Caki2 (cell line): ENCODE data around the gene UXS1. TPM values are rescaled to one million over a fixed set of nuclear protein-coding genes. Genes with fewer than 3 reads are reported as not detected.

Experiments used
- DNase-seq: peaks from one replicate; pipeline ENCODE4 v3.0.0-alpha.2; 2015; ENCODE audit warnings: low read depth
- in situ Hi-C: cut with HindIII; loops from 2 replicates; pipeline ENCODE4 v1.10.0; 2016; ENCODE audit warnings: low sequenced_read_pairs, low pct_unique_long_range_greater_than_20kb, mixed read lengths
- total RNA-seq: library from RNA; depleted of rRNA; stranded (reverse); fragments of >200 nt; shearing (Covaris generic); gene quantifications from 2 replicates; pipeline ENCODE4 v1.2.3, GENCODE V29; 2014; ENCODE audit warnings: low replicate concordance

The UXS1 gene
- total RNA-seq, 1 experiment from 2014 or later: 197 TPM

DNA sequence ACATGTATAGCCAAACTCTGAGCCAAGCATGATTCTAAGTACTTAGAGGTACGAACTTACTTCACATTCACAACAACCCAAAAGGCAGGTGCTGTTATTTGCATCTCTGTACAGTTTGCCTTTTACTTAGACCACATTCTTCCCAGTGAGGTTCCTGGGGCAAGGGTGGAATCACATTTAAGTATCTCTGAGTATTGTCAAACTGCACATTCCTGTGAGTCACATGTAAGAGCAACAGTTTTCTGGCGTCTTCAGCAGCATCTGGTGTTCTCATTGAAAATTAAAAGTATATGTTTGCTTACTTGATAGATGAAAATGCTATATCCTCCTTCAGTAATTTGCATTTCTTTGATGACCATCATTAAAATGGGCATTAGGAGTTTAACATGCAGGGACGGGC is 119.1 kb downstream of the UXS1 start:
- in situ Hi-C loops: no loop called here
- DNase-seq: no peak

DNA sequence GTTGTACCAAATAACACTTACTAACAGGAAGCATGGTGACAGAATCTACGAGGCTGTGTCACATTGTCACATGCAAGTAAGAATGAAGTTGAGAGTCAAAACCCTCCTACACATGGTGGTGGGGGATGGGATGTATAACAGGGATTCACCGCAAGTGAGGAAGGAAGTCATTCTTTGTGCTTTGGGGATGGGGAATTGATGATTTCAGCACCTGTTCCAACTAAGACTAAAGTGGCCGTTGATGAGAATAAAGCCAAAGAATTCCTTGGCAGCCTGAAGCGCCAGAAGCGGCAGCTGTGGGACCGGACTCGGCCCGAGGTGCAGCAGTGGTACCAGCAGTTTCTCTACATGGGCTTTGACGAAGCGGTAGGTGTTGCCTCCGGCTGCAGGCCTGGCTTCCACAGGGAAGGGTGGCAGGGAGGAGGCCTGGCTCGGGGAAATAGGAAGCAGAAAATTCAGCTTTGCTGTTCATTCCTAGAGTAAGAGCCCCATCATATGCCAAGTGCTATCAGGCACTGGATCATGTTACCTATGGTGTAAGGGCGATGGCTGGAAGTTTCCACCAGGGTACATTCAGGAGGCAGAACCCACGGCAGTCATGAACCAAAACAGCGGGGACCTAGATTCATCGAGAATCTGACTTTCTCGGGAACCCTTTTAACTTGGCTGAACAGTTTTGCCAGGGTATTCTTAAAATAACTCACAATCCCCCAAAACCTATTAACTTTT is 120.3 kb downstream of the UXS1 start:
- in situ Hi-C loops: no loop called here
- no peak for DNase-seq

DNA sequence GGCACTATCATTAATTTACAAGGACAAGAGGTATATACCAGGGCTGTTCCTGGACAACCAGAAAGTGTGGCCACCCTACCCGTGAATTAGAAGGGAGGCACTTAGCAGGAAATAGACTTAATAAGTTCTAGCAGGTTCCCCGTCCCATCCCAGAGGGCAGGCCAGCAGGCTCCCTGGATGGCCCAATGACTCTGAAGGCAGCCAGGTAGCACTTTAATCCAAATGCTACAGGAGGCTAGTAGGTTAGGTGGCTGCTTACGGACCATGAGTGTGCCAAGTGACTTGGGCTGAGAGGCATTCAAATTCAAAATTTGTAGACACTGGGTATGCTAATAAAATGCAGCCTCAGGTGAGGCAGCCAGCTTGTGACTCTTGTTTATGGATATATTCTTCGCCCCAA is 123.9 kb downstream of the UXS1 start:
- DNase-seq: no peak

DNA sequence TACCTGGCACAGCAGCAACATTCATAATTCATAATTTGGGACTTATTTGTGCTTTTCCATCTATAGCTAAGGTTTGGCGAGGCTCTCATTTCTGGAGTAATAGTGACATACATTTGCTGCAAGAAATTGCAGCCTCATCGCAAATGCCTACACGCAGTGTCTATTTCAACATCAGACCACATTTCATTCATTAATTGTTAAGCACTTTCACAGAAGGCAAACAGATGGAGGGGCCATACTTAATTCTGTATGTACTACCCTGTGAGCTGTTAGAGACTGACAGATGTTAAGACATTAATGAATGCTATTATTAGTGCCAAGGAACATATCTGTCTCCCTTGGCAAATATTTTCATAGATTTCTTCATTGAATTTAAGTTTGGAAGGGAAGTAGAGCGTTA is 125.7 kb downstream of the UXS1 start:
- in situ Hi-C loops: no loop called here

More for the DNA sequence above, 123.9 kb downstream of the UXS1 start:
- in situ Hi-C loops: no loop called here

DNA sequence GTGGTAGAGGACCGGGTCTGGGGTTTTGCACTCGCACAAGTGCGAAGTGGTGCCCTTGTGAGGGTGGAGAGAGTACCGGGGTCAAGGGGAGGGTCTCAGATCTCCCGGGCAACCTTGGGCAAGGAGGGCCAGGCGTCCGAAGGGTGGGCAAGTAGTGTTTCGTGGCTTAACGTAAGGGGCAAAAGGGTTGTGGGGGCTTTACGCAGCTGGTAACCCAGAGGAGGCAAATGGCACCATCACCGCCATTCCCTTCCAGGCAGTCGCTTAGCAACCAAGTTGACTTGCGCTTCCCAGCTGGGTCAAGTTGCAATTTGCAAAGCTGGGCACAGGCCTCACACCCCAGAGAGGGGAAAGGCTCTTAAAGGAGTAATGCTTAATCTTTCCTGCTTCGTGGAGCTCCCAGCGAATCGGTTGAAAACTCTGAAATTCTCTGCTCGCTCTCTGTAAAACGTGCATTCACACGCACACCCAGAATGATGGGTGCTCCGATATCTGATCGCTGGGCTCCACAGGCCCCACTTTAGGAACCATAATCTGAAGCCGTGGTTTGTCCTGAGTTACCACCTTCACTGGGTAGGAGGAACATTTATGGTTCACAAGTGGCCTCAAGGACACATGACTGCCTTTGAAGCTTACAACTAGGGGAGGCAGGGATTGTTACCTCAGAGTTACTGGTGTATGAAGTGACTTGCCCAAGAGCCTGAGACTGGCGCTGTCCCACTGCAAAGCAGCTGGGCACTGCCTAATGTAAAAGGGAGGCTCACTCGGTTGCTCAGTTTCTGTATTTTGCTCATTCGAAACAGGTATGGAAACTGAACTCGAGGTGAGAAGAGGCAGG is 127.9 kb downstream of the UXS1 start:
- in situ Hi-C loops: no loop called here
- no peak for DNase-seq

More for the DNA sequence above, 125.7 kb downstream of the UXS1 start:
- no peak for DNase-seq

DNA sequence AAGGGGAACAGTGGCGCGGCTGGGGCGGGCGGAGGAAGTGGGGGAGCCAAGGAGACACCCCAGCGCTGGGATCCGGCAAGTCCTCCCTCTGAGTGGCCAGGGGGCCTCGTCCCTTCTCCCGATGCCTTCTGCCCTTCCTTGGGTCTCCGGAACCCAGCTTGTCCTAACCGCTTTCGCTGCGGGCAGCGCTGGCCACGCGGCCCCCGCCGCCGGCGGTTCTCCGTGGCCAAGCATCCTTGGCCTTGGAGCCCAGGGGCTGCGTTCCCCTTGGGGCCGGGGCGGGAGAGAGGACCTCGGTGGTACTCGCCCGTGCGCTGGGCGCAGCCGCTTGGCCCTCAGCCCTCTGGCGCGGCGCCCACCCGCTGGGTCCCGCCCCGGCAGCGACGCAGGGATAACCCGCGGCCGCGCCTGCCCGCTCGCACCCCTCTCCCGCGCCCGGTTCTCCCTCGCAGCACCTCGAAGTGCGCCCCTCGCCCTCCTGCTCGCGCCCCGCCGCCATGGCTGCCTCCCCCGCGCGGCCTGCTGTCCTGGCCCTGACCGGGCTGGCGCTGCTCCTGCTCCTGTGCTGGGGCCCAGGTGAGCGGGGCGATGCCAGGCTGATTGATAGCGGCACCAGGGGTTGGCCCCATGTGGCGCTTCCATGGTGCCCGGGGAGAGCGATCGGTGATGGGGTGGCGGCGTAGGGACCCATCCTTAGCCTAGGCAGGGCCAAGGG is 128.7 kb downstream of the UXS1 start:
- no peak for DNase-seq
- in situ Hi-C loops: no loop called here

DNA sequence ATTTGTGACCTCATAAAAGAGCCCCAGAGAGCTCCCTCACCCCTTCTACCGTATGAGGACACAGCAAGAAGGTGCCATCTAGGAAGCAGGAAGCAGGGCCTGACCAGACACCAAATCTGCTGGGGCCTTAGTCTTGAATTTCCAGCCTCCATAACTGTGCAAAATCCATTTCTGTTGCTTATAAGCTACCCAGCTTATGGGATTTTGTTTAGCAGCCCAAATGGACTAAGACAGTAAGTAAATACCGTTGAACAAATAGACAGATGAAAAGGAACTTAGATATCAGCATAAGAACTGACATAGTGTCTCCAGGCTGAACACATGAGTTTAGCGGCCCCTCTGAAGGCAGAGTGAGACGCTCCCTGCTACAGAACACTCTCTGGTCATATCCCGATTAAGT is 130.9 kb downstream of the UXS1 start:
- DNase-seq: no peak
- in situ Hi-C loops: no loop called here

DNA sequence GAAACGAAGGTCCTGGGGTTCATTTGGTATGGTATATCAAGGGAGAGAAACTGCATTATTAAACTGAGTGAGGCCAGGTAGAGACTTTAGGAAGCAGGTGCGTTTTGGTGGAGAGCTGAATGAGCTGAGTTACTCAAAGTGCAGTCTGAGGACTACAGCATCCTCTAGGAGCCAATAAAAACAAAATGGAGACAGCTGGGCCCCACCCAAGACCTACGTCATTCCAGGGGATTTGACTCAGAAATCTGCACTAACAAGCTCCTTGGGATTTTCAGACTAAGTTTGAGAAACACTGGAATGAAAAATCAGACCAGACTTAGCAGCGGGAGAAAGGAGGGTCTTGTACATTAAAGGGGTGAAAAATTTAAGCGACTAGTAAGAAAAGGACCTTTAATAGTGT is 131.5 kb downstream of the UXS1 start:
- in situ Hi-C loops: no loop called here
- DNase-seq: no peak

DNA sequence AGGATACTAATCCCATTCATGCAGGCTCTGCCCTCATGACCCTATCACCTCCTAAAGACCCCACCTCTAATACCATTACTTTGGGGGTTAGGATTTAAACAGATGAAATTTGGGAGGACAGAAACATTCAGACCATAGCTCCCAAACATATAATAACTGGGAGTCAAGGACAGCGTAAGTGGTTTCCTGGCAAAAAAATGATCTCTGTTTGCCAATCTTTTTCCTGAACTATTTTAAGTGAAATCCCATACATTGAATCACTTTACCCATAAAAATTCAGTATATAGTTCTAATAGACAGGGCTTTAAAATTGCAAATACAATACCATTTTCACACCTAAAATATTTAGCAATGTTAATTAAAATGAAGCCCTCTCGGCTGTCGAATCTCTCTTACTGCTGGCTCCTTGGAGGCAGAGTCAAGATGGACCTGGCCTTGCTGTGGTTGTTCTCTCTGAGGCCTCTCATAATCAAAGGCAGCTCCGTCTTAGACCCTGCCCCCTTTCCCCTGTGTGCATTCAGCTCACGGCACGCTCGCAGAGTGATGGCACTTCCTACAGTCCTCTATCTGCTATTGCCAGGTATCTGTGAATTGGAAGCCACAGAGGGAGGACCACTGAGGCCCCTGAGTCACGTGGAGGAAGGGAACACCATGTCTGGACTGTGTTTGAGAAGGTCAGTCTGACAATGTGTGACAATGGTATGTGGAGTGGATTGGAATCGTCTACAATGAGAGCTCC is 132.3 kb downstream of the UXS1 start:
- in situ Hi-C loops: no loop called here

DNA sequence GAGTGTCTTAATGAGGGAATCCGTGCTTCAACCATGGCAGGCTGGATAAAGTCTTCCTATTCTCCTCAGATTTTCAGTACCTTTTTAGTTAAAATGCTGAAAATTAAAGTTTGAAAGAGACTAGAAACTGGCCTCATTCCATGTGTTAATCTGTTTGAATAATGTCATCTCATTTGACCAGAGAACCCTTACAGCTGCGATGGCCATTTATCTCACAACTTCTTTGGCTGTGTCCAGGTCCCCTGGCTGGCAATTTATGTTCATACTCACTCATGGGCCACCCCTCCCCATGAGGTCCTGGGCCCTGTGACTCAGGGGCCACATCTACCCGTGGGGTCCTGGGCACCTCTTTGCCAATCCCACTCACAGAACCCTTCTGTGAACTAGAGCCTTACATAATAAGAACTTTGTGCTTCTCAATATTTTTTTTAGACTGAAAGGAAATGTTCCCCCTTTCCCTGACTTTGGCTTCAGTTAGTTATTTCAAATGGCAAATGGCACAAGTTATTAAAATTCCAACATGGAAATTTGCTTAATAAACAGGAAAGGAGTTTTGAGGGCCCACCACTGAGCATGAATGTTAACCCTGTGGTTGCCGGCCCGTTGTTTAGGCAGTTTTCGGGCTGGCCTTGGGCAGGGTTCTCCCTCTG is 134.6 kb downstream of the UXS1 start:
- DNase-seq: no peak
- in situ Hi-C loops: no loop called here

More for the DNA sequence above, 132.3 kb downstream of the UXS1 start:
- no peak for DNase-seq

DNA sequence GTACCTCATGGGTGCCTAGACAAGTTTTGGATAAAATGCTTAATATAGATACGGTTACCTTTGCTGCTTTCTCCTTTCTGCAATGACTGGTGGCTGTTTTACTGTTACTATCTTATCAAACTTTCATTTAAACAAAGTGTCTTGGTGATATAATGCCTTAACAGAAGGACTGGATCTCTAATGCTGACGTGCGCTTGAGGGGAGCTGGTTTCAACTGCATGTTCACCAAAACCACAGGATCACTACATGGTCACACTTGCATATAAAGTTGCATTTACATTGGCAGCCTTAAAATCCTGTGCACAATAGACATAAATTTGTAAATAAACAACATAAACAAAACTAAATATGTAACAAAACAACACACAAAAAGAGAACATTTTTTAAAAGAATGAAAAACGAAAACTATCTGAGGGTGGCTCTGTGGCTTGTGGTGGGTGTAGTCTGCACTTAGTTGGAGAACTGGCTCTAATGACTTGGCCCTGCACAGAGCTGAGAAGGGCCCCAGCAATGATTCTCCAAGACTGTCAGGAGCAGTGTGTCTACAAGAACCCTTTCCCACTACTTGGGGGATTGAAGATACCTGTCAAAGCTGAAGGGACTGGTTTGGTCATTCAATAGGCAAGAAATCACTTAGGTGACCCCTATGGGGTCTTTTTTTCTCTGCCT is 135.5 kb downstream of the UXS1 start:
- no peak for DNase-seq
- in situ Hi-C loops: no loop called here

DNA sequence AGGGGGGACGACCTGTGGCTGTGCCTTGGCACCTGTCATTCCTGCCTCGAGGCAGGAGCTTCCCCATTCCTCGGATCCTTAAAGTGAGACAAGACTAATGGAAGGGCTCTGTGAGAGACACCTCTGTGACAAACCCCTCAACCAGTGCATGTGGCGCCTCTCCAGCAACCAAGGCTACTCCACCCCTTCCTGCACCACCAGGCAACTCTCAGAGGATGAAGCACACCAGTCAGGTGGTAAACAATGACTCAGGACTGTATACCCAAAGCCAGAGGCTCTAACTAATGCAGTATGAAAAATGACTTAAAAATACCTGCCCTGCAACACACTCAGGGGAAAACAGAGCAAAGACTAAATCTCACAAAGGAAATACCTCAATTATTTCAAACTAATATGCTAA is 136.9 kb downstream of the UXS1 start:
- in situ Hi-C loops: no loop called here
- DNase-seq: no peak

DNA sequence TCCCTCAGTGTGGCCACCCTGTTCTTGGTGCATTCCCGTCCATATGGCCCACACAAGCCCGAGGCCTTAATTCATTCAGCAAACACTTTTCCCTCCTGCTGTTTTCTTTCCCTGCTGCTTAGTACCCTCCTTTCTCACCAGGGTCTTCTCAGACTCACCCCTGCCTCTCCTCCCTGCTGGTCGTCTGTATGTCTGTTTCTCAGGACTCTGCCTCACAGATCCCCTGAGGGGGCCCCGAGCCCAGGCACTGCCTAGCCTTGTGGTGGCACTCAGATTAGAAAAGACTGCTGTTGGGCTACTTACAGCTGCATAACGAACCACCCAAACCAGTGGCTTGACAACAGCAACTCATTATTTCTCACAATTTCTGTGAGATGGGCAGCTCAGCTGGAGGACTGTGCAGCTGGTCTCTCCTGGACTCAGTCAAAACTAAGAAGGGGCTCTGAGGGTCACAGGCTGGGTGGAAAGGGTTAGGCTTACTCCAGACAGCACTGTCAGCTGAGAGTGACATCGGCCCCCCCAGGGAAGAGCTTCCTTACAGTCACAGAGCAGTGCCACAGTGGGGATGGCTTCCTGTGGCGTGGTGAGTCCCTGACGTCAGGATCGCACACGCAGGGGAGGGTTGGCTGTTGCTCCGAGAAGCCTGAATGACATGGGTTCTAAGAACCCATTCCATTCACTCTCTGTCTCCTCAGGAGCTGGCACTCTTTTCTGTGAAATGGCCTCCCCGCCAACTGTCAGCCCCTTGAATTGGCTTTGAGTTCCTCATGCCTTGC is 139.0 kb downstream of the UXS1 start:
- in situ Hi-C loops: no loop called here
- DNase-seq: no peak

DNA sequence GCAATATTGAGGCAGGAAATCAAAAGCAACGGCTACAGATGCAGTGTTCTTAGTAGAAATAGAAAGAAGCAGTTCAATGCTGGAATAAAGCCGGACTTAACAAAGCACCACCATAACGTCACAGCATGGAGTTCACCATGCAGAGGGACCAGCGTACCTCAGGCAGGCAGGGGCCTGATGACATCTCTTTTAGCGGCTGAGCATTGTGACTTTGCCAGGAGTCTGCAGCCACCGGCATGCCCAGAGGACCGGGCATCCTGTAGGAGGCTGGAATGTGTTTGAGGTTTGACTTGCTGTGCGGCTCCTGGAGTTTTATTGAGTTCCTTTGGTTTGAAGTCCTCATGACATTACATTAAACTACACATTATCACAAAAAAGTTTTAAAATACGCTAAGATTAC is 139.8 kb downstream of the UXS1 start:
- in situ Hi-C loops: no loop called here
- DNase-seq: no peak

DNA sequence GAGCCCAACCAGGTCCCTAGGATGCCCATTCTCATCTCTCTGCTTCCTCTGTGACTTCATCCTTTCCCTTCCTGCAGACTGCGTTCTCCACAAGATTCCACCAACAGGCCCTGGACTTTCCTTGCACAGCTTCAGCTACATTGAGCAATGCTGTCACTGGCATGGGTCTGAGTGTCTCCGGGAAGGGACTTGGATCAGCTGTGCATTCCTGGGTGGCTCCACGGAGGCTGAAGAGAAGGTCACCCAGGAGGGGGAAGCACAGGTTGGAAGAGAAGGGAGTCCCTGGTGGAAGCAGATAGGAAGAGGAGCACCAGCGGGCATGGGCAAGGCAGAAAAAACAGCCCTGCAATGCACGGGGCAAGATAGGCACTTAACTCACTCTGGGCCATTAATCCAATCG is 140.5 kb downstream of the UXS1 start:
- in situ Hi-C loops: no loop called here
- DNase-seq: no peak

DNA sequence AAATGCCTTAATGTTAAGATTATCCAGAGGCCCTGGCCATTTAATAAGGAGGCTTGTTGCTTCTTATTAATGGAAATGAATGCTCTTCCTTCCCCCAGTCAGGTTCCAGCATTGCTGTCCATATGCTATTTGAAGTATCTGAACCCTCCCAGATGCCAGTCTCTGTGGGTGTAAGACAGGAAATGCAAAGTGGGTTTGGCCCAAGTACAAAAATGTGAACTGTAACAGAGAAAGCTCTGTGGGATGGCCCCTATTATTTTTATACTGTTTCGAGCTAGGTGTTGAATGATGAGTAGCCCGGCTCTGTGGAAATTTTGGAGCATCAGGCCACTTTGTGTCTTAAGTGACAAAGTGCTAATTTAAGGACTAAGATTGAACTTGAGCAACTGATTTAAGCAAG is 141.0 kb downstream of the UXS1 start:
- in situ Hi-C loops: no loop called here
- DNase-seq: no peak

DNA sequence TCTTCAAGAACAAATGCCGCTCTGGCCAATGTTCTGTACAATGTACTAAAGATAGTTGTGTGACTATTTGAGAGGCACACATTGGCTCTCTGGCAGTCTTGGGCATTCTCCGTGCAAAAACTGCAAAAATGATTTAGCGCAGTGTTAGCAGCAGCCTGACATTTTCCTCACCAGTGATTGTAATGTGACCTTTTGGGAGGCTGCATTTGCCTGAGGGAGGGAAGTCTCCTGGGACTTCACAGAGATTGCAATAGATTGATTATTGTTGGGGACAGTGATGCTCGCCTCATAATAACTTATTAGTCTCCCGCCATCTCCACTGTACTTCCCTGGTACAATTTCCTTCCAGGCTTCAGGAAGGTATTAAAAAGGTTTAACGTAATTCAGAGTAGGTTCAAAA is 149.2 kb downstream of the UXS1 start:
- no peak for DNase-seq
- in situ Hi-C loops: no loop called here
